HG03460 (cell line): ENCODE data around the gene CCDC70.

Source experiments
- ATAC-seq: cut with Tn5 transposase; IDR thresholded peaks from one replicate; pipeline ENCODE4 v1.9.1; 2021; ENCODE audit not compliant: unreplicated experiment

The CCDC70 gene

DNA sequence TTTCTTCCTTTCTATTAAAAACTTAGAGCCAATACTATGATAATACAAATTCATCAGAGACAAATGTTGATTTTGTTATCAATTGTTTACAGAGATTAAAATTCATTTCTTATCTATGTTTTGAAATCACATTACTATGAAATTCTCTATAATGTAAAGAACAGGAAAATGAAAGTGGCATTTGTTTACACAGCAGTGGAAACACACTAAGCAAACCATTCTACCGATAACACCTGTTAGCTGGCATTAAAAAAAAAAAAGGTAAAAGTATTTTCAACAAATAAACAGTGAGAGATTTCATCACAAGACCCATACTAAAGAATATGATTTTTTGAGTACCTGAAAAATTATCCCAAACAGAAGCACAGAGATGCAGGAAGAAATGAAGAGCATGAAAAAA, 4.8 kb upstream of the CCDC70 start:
- no peak for ATAC-seq

DNA sequence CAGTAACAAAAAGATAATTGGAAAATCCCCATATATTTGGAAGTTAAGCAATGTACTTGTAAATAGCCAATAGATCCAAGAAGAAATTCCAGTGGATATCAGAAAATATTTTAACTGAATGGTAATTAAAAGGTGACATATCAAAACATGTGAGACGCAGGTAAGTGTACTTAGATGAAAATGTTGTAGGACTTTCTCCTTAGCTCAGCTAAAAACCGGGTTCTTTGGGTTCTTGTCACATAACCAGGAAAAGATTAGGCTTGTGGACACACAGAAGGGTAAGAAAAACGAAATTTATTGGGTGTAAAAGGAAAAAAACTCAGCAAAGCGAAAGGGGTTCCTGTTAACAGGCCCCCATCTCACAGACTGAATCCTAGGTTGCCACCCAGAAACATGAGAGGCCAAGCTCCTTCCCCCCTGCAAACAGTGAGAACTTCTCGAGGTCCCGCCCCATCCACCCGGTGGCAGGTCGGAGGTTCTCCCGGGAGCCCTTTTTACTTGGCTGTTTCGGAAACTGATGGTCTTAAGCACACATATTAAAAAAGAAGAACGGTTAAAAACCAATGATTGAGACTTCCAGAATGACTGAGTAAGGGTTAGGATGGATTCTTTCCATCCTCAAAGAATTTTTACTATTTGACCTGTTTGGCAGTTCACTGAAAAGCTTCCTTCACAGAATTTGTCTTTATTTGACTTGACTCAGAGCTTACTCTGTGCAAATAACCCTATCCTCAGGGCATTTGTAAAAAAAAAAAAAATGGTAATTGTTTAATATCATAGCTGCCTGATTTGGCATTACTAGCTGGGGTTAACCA, 3.1 kb upstream of the CCDC70 start:
- ATAC-seq = no peak

DNA sequence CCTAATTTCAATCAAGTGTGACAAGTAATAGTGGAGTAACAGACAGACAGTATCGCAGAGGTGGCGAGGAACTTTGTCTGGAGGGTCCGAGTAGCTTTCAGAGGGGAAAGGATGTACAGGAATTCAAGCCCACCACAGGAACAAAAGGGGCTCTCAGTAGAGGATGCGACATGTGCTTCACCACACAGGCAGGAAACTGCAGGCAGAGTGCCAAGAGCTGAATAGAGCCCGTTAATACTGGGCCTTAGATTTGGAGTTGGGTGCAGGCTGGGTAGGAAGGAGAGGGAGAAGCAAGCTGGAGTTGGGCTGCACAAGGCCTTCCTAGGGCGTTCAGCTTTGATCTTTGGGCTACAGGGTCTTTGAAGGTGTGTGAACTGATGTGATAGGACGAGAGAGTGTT, 1.2 kb downstream of the CCDC70 start:
- no peak for ATAC-seq

DNA sequence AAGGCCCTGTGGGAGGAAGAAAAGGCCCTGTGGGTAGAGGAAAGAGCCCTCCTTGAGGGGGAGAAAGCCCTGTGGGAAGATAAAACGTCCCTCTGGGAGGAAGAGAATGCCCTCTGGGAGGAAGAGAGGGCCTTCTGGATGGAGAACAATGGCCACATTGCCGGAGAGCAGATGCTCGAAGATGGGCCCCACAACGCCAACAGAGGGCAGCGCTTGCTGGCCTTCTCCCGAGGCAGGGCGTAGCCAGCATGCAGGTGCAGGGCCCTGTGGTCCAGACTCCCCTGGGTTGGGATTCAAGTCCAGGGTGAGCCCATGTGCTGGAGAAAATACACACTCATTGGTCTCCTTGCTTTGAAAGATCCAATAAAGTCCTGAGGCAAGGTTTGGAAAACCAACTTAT, 4.1 kb downstream of the CCDC70 start:
- no peak for ATAC-seq

DNA sequence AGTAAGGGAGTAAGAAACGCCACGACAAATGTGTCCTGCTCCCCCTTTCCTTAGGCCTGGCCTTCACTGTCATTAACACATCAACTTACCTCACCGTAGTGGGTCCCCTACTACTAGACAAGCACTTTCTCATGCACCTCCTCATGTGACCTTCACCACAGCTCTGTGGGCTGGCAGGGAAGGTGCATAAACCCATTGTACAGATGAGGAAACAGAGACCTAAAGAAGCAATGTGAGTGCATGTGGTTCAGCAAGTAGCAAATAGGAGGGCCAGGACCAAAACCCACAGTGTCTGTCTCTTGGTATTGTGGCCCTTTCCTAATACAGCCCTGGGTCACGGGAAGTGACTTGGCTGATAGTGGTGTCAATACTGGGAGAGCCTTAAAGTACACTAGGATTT, 5.3 kb downstream of the CCDC70 start:
- no peak for ATAC-seq

- no peak for ATAC-seq
These were observed 8.1 kb downstream of the CCDC70 start for GRCh38 chr13:51869916-51870315.

- no peak for ATAC-seq
These were observed 8.8 kb downstream of the CCDC70 start for GRCh38 chr13:51870616-51871015.

DNA sequence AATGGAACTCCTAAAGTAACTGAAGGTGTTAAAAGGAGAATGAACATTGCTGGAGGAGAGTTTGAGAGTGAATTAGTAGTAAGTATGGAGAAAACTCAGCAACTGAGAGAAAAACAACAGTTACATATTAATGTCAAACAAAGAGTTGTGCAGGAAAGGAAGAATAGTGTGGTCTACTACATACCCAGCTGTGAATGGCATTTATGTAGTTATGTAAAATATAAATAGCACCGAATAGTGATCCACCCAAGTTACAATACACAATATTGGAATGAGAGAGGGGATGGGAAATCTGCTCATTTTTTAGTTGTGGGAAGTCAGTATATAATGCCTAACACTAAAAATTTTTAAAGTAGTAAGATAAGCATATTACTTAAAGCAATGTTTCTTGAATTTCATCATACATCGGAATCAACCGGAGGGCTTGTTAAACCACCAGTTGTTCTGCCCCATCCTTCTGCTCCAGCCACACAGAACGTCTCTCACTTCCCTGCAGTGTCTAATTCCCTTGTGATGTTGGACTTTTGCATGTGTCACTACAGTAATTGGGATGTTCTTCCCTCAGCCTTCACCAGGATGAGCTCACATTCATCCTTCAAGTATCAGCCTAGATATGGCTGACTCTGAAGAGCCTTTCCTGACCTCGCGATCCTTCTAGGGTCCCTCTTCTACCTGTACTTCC, 11.5 kb downstream of the CCDC70 start:
- ATAC-seq = no peak

GRCh38 chr13:51873837-51874236, 12.1 kb downstream of the CCDC70 start:
- no peak for ATAC-seq

- no peak for ATAC-seq
These were observed 12.9 kb downstream of the CCDC70 start for GRCh38 chr13:51874651-51875050.

DNA sequence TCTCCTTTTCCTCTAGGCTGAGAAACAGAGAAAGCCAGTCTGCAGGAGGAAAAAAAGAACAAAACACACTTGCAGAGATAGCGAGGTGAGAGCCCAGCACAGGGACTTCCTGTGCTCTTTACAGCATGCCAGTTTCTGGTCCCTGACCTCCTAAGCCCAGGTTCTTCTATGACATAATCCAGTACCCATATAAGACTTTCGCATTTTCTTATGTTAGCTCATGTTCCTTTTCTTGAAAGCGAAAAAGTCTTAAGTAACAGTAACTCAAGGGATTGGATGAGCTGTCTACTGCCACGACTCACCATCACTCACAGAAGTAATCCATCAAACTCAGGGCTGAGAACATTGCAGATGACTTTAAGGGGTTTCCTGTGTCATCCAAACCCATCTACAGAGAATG, 17.4 kb downstream of the CCDC70 start:
- ATAC-seq = no peak

- ATAC-seq = no peak
These were observed 19.5 kb downstream of the CCDC70 start for GRCh38 chr13:51881296-51881695.

- ATAC-seq = no peak
These were observed 20.9 kb downstream of the CCDC70 start for GRCh38 chr13:51882570-51883225.

DNA sequence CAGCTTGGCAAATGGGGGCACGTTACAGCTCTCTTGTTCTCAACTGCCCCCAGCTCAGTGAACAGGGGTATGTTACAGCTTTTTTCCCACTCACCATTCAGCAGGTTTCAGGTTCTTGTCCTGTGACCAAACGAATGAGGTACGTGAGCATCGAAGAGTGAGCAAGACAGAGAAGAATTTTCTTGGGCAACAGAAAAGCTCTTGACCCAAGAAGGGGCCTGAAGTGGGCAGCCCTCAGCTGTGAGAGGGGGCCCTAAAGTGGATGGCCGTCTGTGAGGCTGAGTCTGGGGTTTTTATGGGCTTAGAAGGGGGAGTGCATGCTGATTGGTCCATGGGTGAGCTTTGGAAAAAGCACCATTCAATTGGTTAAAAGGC, 21.4 kb downstream of the CCDC70 start:
- ATAC-seq = no peak

DNA sequence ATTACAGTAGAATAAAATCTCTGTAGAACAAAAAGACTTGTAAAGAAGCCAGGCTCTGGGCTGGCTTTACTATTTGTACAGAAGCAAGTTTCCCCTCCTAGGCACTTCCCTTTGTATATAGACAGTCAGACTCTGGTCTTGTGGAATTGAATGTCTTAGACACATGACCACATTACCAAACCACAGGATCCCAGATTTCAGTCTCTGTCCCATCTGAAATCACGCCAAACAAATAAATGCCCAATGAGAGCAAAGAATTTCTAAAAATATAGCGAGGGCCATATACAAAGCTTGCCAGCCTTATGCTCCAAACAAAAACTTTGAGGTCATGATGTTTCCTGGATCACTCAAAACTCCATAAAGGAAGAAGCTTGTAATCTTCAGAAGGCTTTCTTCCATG, 23.9 kb downstream of the CCDC70 start:
- ATAC-seq = no peak

DNA sequence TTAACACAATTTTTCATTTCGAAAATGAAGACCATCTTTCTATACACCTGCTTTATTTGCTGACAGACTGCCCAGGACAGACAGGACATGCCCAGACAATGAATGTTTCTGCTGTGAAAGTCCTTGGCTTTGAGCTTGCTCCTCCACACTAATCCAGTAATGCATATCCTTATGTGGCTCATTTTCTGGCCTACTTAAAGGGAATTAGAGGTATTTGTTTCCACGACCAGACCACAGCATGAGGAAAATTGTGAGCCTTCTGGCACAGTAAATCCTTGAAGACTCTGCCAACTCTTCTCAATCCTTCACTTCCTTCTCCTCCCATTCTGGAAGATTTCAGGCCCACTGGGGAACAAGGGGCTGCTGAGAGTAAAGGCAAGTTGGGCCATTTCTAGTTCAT, 25.7 kb downstream of the CCDC70 start:
- ATAC-seq = no peak

DNA sequence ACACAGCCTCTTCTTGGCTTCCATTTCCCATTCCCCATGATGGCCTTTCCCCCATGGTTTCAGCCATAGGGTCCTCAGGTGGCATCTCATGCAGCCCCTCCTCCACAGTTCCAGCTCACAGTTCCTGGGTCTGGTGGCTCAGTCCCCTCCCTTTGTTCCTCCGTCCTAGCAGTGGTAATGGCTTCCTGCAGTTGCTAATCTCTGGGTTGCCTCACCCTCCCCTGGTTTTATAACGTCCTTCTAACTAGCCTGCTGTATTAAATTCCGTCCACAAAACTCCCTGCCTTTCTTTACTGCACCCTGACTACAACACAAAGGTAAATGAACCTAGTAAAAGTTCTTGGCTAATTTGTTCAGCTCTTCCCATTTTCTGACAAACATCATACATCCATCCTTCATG, 30.9 kb downstream of the CCDC70 start:
- no peak for ATAC-seq

DNA sequence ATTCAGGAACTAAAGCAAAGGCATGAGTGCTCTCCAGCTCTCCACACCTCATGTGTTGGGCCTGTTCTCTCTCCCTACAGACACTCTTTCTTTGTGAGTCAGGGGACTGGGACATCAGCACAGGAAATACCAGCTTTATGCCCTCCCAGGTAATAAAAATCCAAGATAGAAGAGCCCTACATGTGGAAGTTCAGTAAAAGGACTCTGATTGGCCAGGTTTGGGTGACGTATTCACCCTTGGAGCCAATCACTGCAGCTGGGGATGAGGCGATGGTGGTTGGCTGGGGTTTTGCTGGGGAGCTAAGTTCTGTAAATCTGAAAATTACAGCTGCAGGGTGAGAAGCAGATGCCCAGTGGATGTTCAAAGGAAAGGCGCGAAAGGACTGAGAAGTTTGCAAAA, 32.5 kb downstream of the CCDC70 start:
- no peak for ATAC-seq

DNA sequence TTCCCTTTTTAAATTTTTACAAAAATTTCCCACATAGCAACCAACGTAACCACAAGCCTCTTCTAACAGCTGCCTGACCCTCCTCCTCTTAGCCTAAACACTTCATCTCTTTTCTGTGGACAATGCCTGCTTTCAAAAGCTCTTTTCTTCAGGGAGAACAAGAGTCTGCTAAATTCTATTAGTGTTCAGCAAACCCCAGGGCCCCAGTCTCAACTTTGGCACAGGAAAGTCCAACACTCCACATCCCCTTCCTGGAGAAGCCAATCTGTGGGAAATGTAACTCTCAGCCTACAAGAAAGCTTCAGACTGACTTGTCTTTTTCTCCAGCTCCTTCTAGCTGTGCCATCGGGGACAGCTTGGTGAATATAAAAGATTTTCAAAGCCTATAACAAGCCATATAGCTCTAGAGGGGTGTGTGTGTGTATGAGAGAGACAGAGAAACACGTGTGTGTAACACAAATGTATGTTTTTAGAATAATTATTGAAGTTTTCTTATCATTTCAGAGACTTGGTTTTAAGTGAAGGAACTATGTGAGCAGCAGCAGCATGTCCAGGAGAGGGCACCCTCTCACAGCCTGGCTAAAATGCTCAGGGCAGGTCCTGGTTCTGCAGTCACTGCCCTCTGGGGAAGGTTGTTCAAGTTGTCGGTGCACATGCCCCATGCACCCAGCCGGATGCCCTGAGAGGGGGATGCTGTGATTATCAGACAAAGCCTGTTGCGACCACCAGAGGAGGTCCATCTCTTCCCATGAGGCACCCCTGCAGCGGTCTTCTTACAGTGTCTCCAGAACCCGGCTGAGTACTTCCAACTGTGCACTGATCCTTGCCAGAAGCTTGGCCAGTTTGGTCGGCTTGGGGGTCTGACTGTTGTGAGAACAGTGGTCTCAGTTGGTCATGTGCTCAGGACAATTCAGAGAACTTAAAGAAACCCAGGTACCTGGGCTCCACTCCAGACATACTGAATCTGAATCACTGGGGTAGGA, 34.4 kb downstream of the CCDC70 start:
- ATAC-seq = no peak

GRCh38 chr13:51900471-51900870, 38.7 kb downstream of the CCDC70 start:
- no peak for ATAC-seq

DNA sequence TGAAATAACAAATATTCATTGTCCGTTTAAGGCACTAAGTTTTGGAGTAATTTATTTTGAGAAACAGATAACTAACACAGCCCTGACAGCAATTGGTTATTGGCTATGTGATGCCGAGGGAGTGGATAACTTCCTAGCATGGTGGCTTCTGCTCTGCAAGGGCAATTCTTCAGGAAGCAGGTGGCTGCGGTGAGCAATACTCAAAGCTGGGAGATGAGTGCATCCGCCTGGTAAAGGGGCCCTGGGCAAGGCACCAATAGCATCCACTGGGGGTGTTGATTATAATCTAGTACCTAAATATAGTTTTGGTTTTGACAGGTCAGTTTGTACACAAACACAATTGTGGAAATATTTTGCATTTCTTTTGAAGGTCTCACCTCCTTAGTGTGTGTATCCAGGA, 41.0 kb downstream of the CCDC70 start:
- ATAC-seq = no peak
